ENCODE measurements around the gene LPAR3. TPM values are rescaled to one million over a fixed set of nuclear protein-coding genes. Genes with fewer than 3 reads are reported as not detected.

LPAR3 gene
- total and polyA plus RNA-seq, 2 of the 4 experiments (the other 2 are of a cell fraction): 0.09 to 0.18 TPM

- intact Hi-C loops (cut with micrococcal nuclease): no loop called here
- dilution Hi-C loops (cut with HindIII; ENCODE audit: low sequenced_read_pairs, unreplicated experiment): no loop called here
Measured at GRCh38 chr1:84800090-84801073, 92.6 kb downstream of the LPAR3 start.

More at GRCh38 chr1:84800090-84801073, 92.6 kb downstream of the LPAR3 start:
- Histone ChIP-seq H3K4me3 (ENCODE audit: insufficient read depth, low read depth, low read length) (no peak overlapping the region), H3K27ac (ENCODE audit: insufficient read depth, low read length) (no peak overlapping the region), H2AFZ (replicated peaks; ENCODE audit: low read length, poor library complexity) (no peak overlapping the region), H3K27me3 (ENCODE audit: control insufficient read depth, insufficient read depth, low read length) (peaks cover 27% of the 10 kb centered on the region), H3K36me3 (ENCODE audit: control insufficient read depth, insufficient read depth, low read length) (no peaks in the 10 kb centered on the region), H3K4me1 (ENCODE audit: control insufficient read depth, insufficient read depth, low read length) (no peaks in the 10 kb centered on the region), H4K20me1 (ENCODE audit: insufficient read depth, low read length) (no peaks in the 10 kb centered on the region), H3K9ac (ENCODE audit: low read depth, low read length) (no peak overlapping the region), H3K14ac (replicated peaks; ENCODE audit: low read depth, low read length) (no peak overlapping the region), H3K56ac (ENCODE audit: extremely low read depth, insufficient read depth, low read length) (no peak overlapping the region), H4K8ac (ENCODE audit: low read depth in 2 of 2, low read length in 2 of 2) (no peak overlapping the region), H2AK5ac (ENCODE audit: low read depth, low read length) (no peak overlapping the region), H3K9me1 (ENCODE audit: insufficient read depth, low read length) (peaks cover 2% of the 10 kb centered on the region; the same call in 1 of the 2 replicates), H3K4ac (ENCODE audit: low read depth, low read length) (no peak overlapping the region), H2BK120ac (ENCODE audit: low read depth, low read length) (no peak overlapping the region), H4K91ac (ENCODE audit: insufficient read depth, low read depth, low read length) (no peak overlapping the region), H3K23ac (ENCODE audit: low read depth, low read length) (no peak overlapping the region), H2BK15ac (ENCODE audit: low read depth, low read length) (no peak overlapping the region), H3K79me1 (ENCODE audit: low read depth in 1 of 2, low read length in 2 of 2) (no peaks in the 10 kb centered on the region), H3K18ac (ENCODE audit: low read depth, low read length) (no peak overlapping the region), H3K4me2 (ENCODE audit: low read depth, low read length) (no peak overlapping the region), H3K9me3 (ENCODE audit: control insufficient read depth, insufficient read depth, low read length) (0 out of 2 replicates have a peak, but pooled peaks cover 2% of the 10 kb centered on the region), H2BK20ac (ENCODE audit: low read depth, low read length) (no peak overlapping the region), H4K5ac (ENCODE audit: low read depth, low read length) (no peak overlapping the region), H2AK9ac (replicated peaks; ENCODE audit: low read depth, low read length, poor library complexity) (no peak overlapping the region), H2BK5ac (ENCODE audit: low read depth, low read length, poor library complexity, severe bottlenecking) (no peak overlapping the region)
- in situ Hi-C loops (cut with MboI; ENCODE audit: low sequenced_read_pairs): no loop called here
- WGBS, 2 experiments (ENCODE audit: extremely low coverage in 2 of 2, insufficient read length in 1 of 2): 81 to 100% methylated on average over 1 to 6 of the region's 7 CpGs
- POLR2A ChIA-PET (ENCODE audit: unreplicated experiment): no interaction called here
- DNase-seq (no peak), ATAC-seq (ENCODE audit: low read depth) (no peak)
- CTCF ChIA-PET: no interaction called here
- no TSS peak for BruUV-seq (replicated peaks)
- TF ChIP-seq RCOR1 (IDR thresholded peaks at IDR 0.05; ENCODE audit: insufficient replicate concordance, low read length): no peak
- TF ChIP-seq SMC3 (IDR thresholded peaks at IDR 0.05; ENCODE audit: low read depth, low read length): no peak
- no peak for TF ChIP-seq CHD1 (IDR thresholded peaks at IDR 0.05; ENCODE audit: low read depth, low read length)
- TF ChIP-seq CEBPB (IDR thresholded peaks at IDR 0.05; ENCODE audit: low read depth, low read length): no peak
- TF ChIP-seq NFE2L2 (IDR thresholded peaks at IDR 0.05; ENCODE audit: low read depth, low read length): no peak
- no peak for TF ChIP-seq MAZ (IDR thresholded peaks at IDR 0.05; ENCODE audit: borderline replicate concordance, low read depth, low read length)

Measured in IMR-90 (cell line).